HepG2 (cell line): Measurements from ENCODE around the gene CLHC1. TPM values are rescaled to one million over a fixed set of nuclear protein-coding genes. Genes with fewer than 3 reads are reported as not detected.

Experiments
- CREB1 ChIP-seq, 2 experiments: fragments of 450-650 bp in 1 of 2; IDR thresholded peaks; 2 replicates each; pipeline ENCODE4 v1.6.1; 2016 to 2017; ENCODE audit warnings: control low read depth in 1 of 2, mild to moderate bottlenecking in 1 of 2, missing compliant biosample characterization in 1 of 2, missing genetic modification characterization in 1 of 2
- GPN1 ChIP-seq: sonication (generic); formaldehyde crosslinking; IDR thresholded peaks from 2 replicates; pipeline ENCODE4 v1.5.1; 2020; ENCODE audit warnings: missing genetic modification reagents, borderline replicate concordance
- MTF1 ChIP-seq: sonication (generic); formaldehyde crosslinking; IDR thresholded peaks from 2 replicates; pipeline ENCODE4 v1.5.0; 2020; ENCODE audit warnings: missing genetic modification reagents
- NCOA1 ChIP-seq: sonication (generic); formaldehyde crosslinking; IDR thresholded peaks from 2 replicates; pipeline ENCODE4 v1.9.0; 2021; ENCODE audit warnings: missing genetic modification reagents
- NCOA5 ChIP-seq: sonication (generic); formaldehyde crosslinking; IDR thresholded peaks from 2 replicates; pipeline ENCODE4 v1.4.0; 2020; ENCODE audit warnings: missing genetic modification reagents
- NFE2 ChIP-seq: sonication (generic); formaldehyde crosslinking; IDR thresholded peaks from 2 replicates; pipeline ENCODE4 v1.4.0; 2020; ENCODE audit warnings: missing genetic modification reagents
- PHF8 ChIP-seq: sonication (generic); formaldehyde crosslinking; IDR thresholded peaks from 2 replicates; pipeline ENCODE4 v1.5.0; 2020; ENCODE audit warnings: missing genetic modification reagents
- PPARG ChIP-seq: conservative IDR thresholded peaks from 2 replicates; pipeline ENCODE4 v1.6.1; 2016; ENCODE audit warnings: missing biosample characterization, missing genetic modification reagents
- PRMT3 ChIP-seq: sonication (generic); formaldehyde crosslinking; IDR thresholded peaks from 2 replicates; pipeline ENCODE4 v1.8.1; 2022; ENCODE audit warnings: low read depth, mild to moderate bottlenecking, moderate library complexity, missing genetic modification reagents, borderline replicate concordance
- SAFB2 ChIP-seq: sonication (generic); formaldehyde crosslinking; IDR thresholded peaks from 2 replicates; pipeline ENCODE4 v1.5.1; 2020; ENCODE audit warnings: missing genetic modification reagents, low read depth, mild to moderate bottlenecking, borderline replicate concordance
- SSRP1 ChIP-seq: IDR thresholded peaks from 2 replicates; pipeline ENCODE4 v1.6.1; 2016; ENCODE audit warnings: control low read depth
- TP53 ChIP-seq: sonication (generic); formaldehyde crosslinking; conservative IDR thresholded peaks from 2 replicates; pipeline ENCODE4 v1.4.0; 2020; ENCODE audit warnings: missing genetic modification reagents
- ZBTB21 ChIP-seq: sonication (generic); formaldehyde crosslinking; IDR thresholded peaks from 2 replicates; pipeline ENCODE4 v1.4.0; 2020; ENCODE audit warnings: missing genetic modification reagents
- ZFP36 ChIP-seq: fragments of 150-350 bp; IDR thresholded peaks from 2 replicates; pipeline ENCODE4 v1.6.1; 2018; ENCODE audit warnings: borderline replicate concordance, low read length, low read depth; ENCODE audit not compliant: partially characterized antibody
- ZFP36L2 ChIP-seq: sonication (generic); formaldehyde crosslinking; IDR thresholded peaks from 2 replicates; pipeline ENCODE4 v1.4.0; 2020; ENCODE audit warnings: missing genetic modification reagents
- ZKSCAN1 ChIP-seq: fragments of 150-350 bp; IDR thresholded peaks from 2 replicates; pipeline ENCODE4 v1.6.1; 2014; ENCODE audit warnings: low read length
- ZNF101 ChIP-seq: sonication (generic); formaldehyde crosslinking; IDR thresholded peaks from 2 replicates; pipeline ENCODE4 v1.4.0; 2020; ENCODE audit warnings: mild to moderate bottlenecking, low read depth, missing genetic modification reagents, borderline replicate concordance
- ZNF317 ChIP-seq: sonication (generic); formaldehyde crosslinking; IDR thresholded peaks from 2 replicates; pipeline ENCODE4 v1.5.0; 2020; ENCODE audit warnings: mild to moderate bottlenecking, missing genetic modification reagents
- ZNF432 ChIP-seq: sonication (generic); formaldehyde crosslinking; IDR thresholded peaks from 2 replicates; pipeline ENCODE4 v1.5.0; 2020; ENCODE audit warnings: missing genetic modification reagents, mild to moderate bottlenecking, borderline replicate concordance
- ZNF446 ChIP-seq: sonication (generic); formaldehyde crosslinking; IDR thresholded peaks from 2 replicates; pipeline ENCODE4 v1.5.0; 2020; ENCODE audit warnings: mild to moderate bottlenecking, missing genetic modification reagents
- ZNF713 ChIP-seq: sonication (generic); formaldehyde crosslinking; IDR thresholded peaks from 2 replicates; pipeline ENCODE4 v1.4.0; 2020; ENCODE audit warnings: mild to moderate bottlenecking, missing genetic modification reagents
- ZNF816 ChIP-seq: sonication (generic); formaldehyde crosslinking; IDR thresholded peaks from 2 replicates; pipeline ENCODE4 v1.8.0; 2022; ENCODE audit warnings: missing genetic modification reagents, mild to moderate bottlenecking, borderline replicate concordance
- ZNF839 ChIP-seq: sonication (generic); formaldehyde crosslinking; IDR thresholded peaks from 2 replicates; pipeline ENCODE4 v1.4.0; 2020; ENCODE audit warnings: missing genetic modification reagents, mild to moderate bottlenecking, borderline replicate concordance
- ZNF850 ChIP-seq: sonication (generic); formaldehyde crosslinking; conservative IDR thresholded peaks from 2 replicates; pipeline ENCODE4 v1.9.0; 2021; ENCODE audit warnings: mild to moderate bottlenecking, missing genetic modification reagents
- polyA plus RNA-seq, 8 experiments: library from polyadenylated mRNA; depleted of rRNA in 3 of 8; stranded (reverse) in 7 of 8; unstranded in 1 of 8; fragments of >200 nt; fragmentation: Illumina TruSeq in 4 of 8; extraction: Trizol in 4 of 8; gene quantifications; 2 replicates each; pipeline versions ENCODE4 v1.2.1 to v1.2.3, GENCODE V29; 2011 to 2016; ENCODE audit warnings: low read depth in 4 of 8, missing spikeins in 1 of 8, mixed read lengths in 1 of 8; ENCODE audit not compliant: insufficient read depth in 1 of 8
- total RNA-seq, 5 experiments: library from RNA; depleted of rRNA; stranded (reverse); fragments of >200 nt; fragmentation: Illumina TruSeq; extraction: Trizol; gene quantifications; 2 replicates each; pipeline ENCODE4 v1.2.3, GENCODE V29; 2016; ENCODE audit warnings: low read depth in 1 of 5
- TF ChIP-seq, protein P1 (sequence below): sonication (generic); formaldehyde crosslinking; IDR thresholded peaks from 2 replicates; pipeline ENCODE4 v1.5.0; 2020; ENCODE audit warnings: missing genetic modification reagents
- TF ChIP-seq, protein P2 (sequence below): sonication (generic); formaldehyde crosslinking; IDR thresholded peaks from 2 replicates; pipeline ENCODE4 v1.4.0; 2020; ENCODE audit warnings: missing genetic modification reagents; ENCODE audit errors: not compliant biosample characterization
- TF ChIP-seq, protein P3 (sequence below): sonication (generic); formaldehyde crosslinking; IDR thresholded peaks from 2 replicates; pipeline ENCODE4 v1.9.0; 2021; ENCODE audit warnings: missing genetic modification reagents, borderline replicate concordance

The CLHC1 gene
- total and polyA plus RNA-seq, 2 of the 13 experiments (the other 11 are each of a cell fraction or from before 2014, with no cell fraction given) = 9.8 to 12.6 TPM

DNA sequence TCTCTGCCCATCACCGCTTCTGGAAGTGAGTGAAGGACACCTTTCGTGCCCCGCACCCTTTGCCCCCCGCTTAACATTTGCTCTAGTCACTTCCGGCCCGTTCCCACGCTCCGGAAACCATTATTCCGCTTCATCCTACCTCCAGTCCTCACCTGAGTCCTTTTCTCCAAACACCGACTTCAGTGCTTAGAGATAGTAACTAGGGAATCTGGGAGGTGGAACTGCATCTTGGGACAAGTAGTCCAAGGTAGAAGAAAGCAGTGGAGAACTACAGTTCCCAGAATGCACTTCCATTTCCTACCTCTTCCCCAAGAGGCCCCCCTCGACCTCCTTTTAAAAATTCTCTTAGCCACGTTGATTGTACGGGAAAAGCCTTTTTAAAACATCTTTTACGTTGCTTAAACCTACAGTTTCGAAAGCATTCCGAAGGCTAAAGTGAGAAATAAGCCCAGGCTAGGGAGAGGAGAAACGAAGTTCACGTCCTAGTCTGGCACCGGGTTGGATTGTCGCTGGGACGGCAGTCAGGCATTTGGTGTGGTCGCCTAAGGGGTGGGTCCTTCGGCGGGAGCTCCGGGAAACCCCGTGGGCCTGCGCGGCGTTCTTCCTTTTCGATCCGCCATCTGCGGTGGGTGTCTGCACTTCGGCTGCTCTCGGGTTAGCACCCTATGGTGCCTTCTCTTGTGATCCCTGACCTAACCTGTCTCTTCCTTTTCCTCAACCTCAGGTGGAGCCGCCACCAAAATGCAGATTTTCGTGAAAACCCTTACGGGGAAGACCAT lies at the start of gene CLHC1, which contains the start of gene RPS27A (continued):
- no peak for TF ChIP-seq CREB1 (IDR thresholded peaks at IDR 0.05)
- peak; percentile 88 for TF ChIP-seq CREB1 (CRISPR knock-in tag; IDR thresholded peaks at IDR 0.05)
- no peak for TF ChIP-seq ZNF816 (CRISPR knock-in tag)
- TF ChIP-seq, protein P1, sequence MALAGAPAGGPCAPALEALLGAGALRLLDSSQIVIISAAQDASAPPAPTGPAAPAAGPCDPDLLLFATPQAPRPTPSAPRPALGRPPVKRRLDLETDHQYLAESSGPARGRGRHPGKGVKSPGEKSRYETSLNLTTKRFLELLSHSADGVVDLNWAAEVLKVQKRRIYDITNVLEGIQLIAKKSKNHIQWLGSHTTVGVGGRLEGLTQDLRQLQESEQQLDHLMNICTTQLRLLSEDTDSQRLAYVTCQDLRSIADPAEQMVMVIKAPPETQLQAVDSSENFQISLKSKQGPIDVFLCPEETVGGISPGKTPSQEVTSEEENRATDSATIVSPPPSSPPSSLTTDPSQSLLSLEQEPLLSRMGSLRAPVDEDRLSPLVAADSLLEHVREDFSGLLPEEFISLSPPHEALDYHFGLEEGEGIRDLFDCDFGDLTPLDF = no peak; the same call in none of the 2 replicates
- peak; percentile 93 for TF ChIP-seq PHF8
- peak; percentile 14; the same call in 1 of the 2 replicates for TF ChIP-seq SAFB2 (CRISPR knock-in tag)
- TF ChIP-seq ZNF432 (CRISPR knock-in tag) = no peak
- peak; percentile 18; the same call in 1 of the 2 replicates for TF ChIP-seq ZNF317 (CRISPR knock-in tag)
- TF ChIP-seq ZBTB21 (CRISPR knock-in tag) = no peak
- TF ChIP-seq PRMT3 (CRISPR knock-in tag) = peak; percentile 81
- TF ChIP-seq NCOA1 (CRISPR knock-in tag) = 0 out of 2 replicates have a peak, but pooled peaks have one; percentile 4
- TF ChIP-seq PPARG (CRISPR knock-in tag) = peak; percentile 62; the same call in 1 of the 2 replicates
- TF ChIP-seq, protein P2, sequence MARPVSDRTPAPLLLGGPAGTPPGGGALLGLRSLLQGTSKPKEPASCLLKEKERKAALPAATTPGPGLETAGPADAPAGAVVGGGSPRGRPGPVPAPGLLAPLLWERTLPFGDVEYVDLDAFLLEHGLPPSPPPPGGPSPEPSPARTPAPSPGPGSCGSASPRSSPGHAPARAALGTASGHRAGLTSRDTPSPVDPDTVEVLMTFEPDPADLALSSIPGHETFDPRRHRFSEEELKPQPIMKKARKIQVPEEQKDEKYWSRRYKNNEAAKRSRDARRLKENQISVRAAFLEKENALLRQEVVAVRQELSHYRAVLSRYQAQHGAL (CRISPR knock-in tag) = no peak
- TF ChIP-seq NFE2 (CRISPR knock-in tag) = no peak
- no peak; the same call in 1 of the 2 replicates for TF ChIP-seq ZFP36L2 (CRISPR knock-in tag)
- TF ChIP-seq ZNF839 (CRISPR knock-in tag) = 0 out of 2 replicates have a peak, but pooled peaks have one; percentile 52
- TF ChIP-seq ZNF101 = 0 out of 2 replicates have a peak, but pooled peaks have one; percentile 2
- TF ChIP-seq, protein P3, sequence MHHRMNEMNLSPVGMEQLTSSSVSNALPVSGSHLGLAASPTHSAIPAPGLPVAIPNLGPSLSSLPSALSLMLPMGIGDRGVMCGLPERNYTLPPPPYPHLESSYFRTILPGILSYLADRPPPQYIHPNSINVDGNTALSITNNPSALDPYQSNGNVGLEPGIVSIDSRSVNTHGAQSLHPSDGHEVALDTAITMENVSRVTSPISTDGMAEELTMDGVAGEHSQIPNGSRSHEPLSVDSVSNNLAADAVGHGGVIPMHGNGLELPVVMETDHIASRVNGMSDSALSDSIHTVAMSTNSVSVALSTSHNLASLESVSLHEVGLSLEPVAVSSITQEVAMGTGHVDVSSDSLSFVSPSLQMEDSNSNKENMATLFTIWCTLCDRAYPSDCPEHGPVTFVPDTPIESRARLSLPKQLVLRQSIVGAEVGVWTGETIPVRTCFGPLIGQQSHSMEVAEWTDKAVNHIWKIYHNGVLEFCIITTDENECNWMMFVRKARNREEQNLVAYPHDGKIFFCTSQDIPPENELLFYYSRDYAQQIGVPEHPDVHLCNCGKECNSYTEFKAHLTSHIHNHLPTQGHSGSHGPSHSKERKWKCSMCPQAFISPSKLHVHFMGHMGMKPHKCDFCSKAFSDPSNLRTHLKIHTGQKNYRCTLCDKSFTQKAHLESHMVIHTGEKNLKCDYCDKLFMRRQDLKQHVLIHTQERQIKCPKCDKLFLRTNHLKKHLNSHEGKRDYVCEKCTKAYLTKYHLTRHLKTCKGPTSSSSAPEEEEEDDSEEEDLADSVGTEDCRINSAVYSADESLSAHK (CRISPR knock-in tag) = peak; percentile 63; the same call in 1 of the 2 replicates
- no peak for TF ChIP-seq MTF1 (CRISPR knock-in tag)
- peak; percentile 26; the same call in 1 of the 2 replicates for TF ChIP-seq ZKSCAN1
- no peak for TF ChIP-seq SSRP1 (CRISPR knock-in tag)
- TF ChIP-seq TP53 = no peak
- no peak for TF ChIP-seq GPN1 (CRISPR knock-in tag)
- TF ChIP-seq ZNF446 (CRISPR knock-in tag) = no peak
- TF ChIP-seq ZFP36 = no peak
- 0 out of 2 replicates have a peak, but pooled peaks have one; percentile 42 for TF ChIP-seq ZNF850 (CRISPR knock-in tag)
- TF ChIP-seq ZNF713 (CRISPR knock-in tag) = no peak; the same call in none of the 2 replicates
- no peak for TF ChIP-seq NCOA5 (CRISPR knock-in tag)
